ENCODE measurements around the gene TMEM123.

DNA sequence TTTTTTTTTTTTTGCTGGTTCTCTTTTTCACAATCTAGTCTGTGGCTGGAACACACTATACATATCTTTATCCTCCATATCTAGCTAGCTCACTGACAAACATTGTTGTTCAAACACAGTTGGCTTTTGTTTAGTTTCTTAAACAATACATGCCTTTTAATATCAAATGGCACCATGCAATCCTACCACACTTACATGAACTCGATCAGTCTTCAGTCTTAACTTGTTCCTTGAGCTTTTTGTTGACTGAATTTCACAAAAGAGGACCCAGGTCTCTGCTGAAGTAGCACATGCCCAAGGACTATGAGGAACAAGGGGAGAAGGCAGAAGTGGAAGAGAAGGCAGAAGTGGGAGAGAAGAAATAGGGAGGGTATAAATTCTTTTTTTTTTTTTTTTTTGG, 25.5 kb downstream of the TMEM123 start:
- TF ChIP-seq, protein P1, sequence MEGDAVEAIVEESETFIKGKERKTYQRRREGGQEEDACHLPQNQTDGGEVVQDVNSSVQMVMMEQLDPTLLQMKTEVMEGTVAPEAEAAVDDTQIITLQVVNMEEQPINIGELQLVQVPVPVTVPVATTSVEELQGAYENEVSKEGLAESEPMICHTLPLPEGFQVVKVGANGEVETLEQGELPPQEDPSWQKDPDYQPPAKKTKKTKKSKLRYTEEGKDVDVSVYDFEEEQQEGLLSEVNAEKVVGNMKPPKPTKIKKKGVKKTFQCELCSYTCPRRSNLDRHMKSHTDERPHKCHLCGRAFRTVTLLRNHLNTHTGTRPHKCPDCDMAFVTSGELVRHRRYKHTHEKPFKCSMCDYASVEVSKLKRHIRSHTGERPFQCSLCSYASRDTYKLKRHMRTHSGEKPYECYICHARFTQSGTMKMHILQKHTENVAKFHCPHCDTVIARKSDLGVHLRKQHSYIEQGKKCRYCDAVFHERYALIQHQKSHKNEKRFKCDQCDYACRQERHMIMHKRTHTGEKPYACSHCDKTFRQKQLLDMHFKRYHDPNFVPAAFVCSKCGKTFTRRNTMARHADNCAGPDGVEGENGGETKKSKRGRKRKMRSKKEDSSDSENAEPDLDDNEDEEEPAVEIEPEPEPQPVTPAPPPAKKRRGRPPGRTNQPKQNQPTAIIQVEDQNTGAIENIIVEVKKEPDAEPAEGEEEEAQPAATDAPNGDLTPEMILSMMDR (IDR thresholded peaks at IDR 0.05; ENCODE audit: borderline replicate concordance, extremely low read depth, low read length, poor library complexity, severe bottlenecking), result no peak
- no peak for TF ChIP-seq EZH2 (IDR thresholded peaks at IDR 0.05; ENCODE audit: borderline replicate concordance, low read depth, low read length, severe bottlenecking)

All from DND-41 (cell line).